Upper lobe of right lung (tissue), 1 donor: ENCODE results near the gene TRPC4. TPM values are rescaled to one million over a fixed set of nuclear protein-coding genes. Genes with fewer than 3 reads are reported as not detected.

ENCODE experiments used
- ATAC-seq: fragments of 200-7000 bp; cut with Tn5 transposase; one replicate; pipeline ENCODE4 v1.9.1; 2020; ENCODE audit warnings: mild to moderate bottlenecking, moderate library complexity
- DNase-seq: peaks from one replicate; pipeline ENCODE4 v3.0.0-alpha.2; 2020
- H3K27ac ChIP-seq: fragments of 200-600 bp; one replicate; pipeline ENCODE4 v1.8.0; 2022
- H3K27me3 ChIP-seq: fragments of 200-600 bp; one replicate; pipeline ENCODE4 v1.8.0; 2022; ENCODE audit warnings: mild to moderate bottlenecking
- H3K36me3 ChIP-seq: fragments of 200-600 bp; one replicate; pipeline ENCODE4 v1.8.0; 2022
- H3K4me1 ChIP-seq: fragments of 200-600 bp; one replicate; pipeline ENCODE4 v1.8.0; 2022
- H3K4me3 ChIP-seq: fragments of 200-600 bp; one replicate; pipeline ENCODE4 v1.8.0; 2022; ENCODE audit warnings: mild to moderate bottlenecking
- H3K9me3 ChIP-seq: fragments of 200-600 bp; one replicate; pipeline ENCODE4 v1.8.0; 2022
- CTCF ChIP-seq: fragments of 200-600 bp; IDR thresholded peaks from one replicate; pipeline ENCODE4 v1.8.0; 2022; ENCODE audit warnings: antibody characterized with exemption
- intact Hi-C: fragments of 100-400 bp; cut with DNase I; formaldehyde crosslinking; loops from one replicate; pipeline ENCODE4 v1.11.0; 2022
- total RNA-seq: library from RNA; stranded (reverse); fragmentation: NEBNext Ultra II Directional; extraction: Animal tissue kit (Norgen Biotek cat#: 25700); gene quantifications from one replicate; pipeline ENCODE4 v1.2.1, GENCODE V29; 2021
- donor health status: DM: no; HTN: yes; CAD: no; lungs with severe emphysema.

TRPC4 gene
- total RNA-seq, 1 donor from 2014 or later = 1.6 TPM

GRCh38 chr13:37647031-37647650, 222.4 kb downstream of the TRPC4 start:
- no peak for TF ChIP-seq CTCF
- ATAC-seq (no peak), DNase-seq (no peak)
- Histone ChIP-seq H3K4me3 (no peak overlapping the region), H3K9me3 (no peaks in the 10 kb centered on the region), H3K36me3 (no peaks in the 10 kb centered on the region), H3K4me1 (no peaks in the 10 kb centered on the region), H3K27me3 (no peaks in the 10 kb centered on the region), H3K27ac (no peak overlapping the region)
- intact Hi-C loops = no loop called here

- Histone ChIP-seq H3K27ac (no peak overlapping the region), H3K9me3 (no peaks in the 10 kb centered on the region), H3K27me3 (no peaks in the 10 kb centered on the region), H3K4me1 (no peaks in the 10 kb centered on the region), H3K4me3 (no peak overlapping the region), H3K36me3 (no peaks in the 10 kb centered on the region)
- TF ChIP-seq CTCF = no peak
- intact Hi-C loops = no loop called here
- DNase-seq = no peak
- no peak for ATAC-seq
Measured at GRCh38 chr13:37646531-37646930, 223.0 kb downstream of the TRPC4 start.

GRCh38 chr13:37645181-37645740, 224.3 kb downstream of the TRPC4 start:
- ATAC-seq = no peak
- Histone ChIP-seq H3K4me1 (no peaks in the 10 kb centered on the region), H3K4me3 (no peak overlapping the region), H3K27me3 (no peaks in the 10 kb centered on the region), H3K27ac (no peak overlapping the region), H3K9me3 (no peaks in the 10 kb centered on the region), H3K36me3 (no peaks in the 10 kb centered on the region)
- TF ChIP-seq CTCF = no peak
- intact Hi-C loops = no loop called here
- no peak for DNase-seq

GRCh38 chr13:37641391-37641790, 228.2 kb downstream of the TRPC4 start:
- Histone ChIP-seq H3K9me3 (no peaks in the 10 kb centered on the region), H3K36me3 (no peaks in the 10 kb centered on the region), H3K27me3 (no peaks in the 10 kb centered on the region), H3K27ac (no peak overlapping the region), H3K4me1 (no peaks in the 10 kb centered on the region), H3K4me3 (no peak overlapping the region)
- no peak for ATAC-seq
- DNase-seq = no peak
- intact Hi-C loops = no loop called here
- TF ChIP-seq CTCF = no peak

GRCh38 chr13:37640499-37640898, 229.1 kb downstream of the TRPC4 start:
- Histone ChIP-seq H3K27me3 (no peaks in the 10 kb centered on the region), H3K4me1 (no peaks in the 10 kb centered on the region), H3K4me3 (no peak overlapping the region), H3K27ac (no peak overlapping the region), H3K36me3 (no peaks in the 10 kb centered on the region), H3K9me3 (no peaks in the 10 kb centered on the region)
- ATAC-seq = no peak
- intact Hi-C loops = no loop called here
- peak; percentile 28 for TF ChIP-seq CTCF
- DNase-seq = no peak
